Mesenteric fat pad (tissue), 1 donor: ENCODE data around the gene SV2C. TPM values are rescaled to one million over a fixed set of nuclear protein-coding genes. Genes with fewer than 3 reads are reported as not detected.
"Not testable (repeated sequence)": the region's sequence is repeated elsewhere in the genome, so short reads cannot be mapped to it uniquely, and the experiment has no call there.

Source experiments
- DNase-seq: peaks from one replicate; pipeline ENCODE4 v3.0.0-alpha.2; 2020; ENCODE audit warnings: low spot score
- total RNA-seq: library from RNA; stranded (reverse); fragmentation: NEBNext Ultra II Directional; extraction: Animal tissue kit (Norgen Biotek cat#: 25700); gene quantifications from one replicate; pipeline ENCODE4 v1.2.1, GENCODE V29; 2021
- donor health status: DM: yes; HTN: yes; CAD: no.

The SV2C gene
- total RNA-seq, 1 donor from 2014 or later, result not detected

DNA sequence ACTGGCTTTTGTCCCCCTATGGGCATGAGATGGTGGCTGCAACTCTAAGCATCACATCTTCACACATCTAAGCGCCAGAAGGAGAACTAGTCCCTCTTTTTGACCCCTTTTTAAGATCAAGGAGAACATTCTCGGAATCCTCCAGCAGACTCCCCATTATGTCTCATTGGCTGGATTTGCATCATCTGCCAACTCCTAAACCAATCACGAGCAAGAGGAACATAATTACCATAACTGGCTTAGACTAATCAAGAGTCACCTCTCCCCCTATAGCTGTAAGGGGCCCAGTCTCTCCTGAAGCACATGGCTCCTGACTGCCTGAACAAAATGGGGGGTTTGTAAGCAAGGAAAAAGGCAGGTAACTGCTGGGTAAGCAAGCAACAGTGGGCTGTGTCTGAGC lies 251.4 kb downstream of the SV2C start:
- no peak for DNase-seq

DNA sequence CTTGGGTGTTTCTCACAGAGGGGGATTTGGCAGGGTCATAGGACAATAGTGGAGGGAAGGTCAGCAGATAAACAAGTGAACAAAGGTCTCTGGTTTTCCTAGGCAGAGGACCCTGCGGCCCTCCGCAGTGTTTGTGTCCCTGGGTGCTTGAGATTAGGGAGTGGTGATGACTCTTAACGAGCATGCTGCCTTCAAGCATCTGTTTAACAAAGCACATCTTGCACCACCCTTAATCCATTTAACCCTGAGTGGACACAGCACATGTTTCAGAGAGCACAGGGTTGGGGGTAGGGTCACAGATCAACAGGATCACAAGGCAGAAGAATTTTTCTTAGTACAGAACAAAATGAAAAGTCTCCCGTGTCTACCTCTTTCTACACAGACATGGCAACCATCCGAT lies 252.3 kb downstream of the SV2C start:
- not testable (repeated sequence) for DNase-seq

DNA sequence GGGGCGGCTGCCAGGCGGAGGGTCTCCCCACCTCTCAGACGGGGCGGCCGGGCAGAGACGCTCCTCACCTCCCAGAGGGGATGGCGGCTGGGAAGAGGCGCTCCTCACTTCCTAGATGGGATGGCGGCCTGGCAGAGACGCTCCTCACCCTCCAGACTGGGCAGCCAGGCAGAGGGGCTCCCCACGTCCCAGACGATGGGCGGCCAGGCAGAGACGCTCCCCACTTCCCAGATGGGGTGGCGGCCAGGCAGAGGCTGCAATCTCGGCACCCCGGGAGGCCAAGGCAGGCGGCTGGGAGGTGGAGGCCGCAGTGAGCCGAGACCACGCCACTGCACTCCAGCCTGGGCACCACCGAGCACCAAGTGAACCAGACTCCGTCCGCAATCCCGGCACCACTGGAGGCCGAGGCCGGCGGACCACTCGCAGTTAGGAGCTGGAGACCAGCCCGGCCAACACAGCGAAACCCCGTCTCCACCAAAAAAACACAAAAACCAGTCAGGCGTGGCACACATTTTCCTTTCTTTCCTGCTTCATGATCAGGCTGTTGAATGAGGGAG lies 253.1 kb downstream of the SV2C start:
- not testable (repeated sequence) for DNase-seq

DNA sequence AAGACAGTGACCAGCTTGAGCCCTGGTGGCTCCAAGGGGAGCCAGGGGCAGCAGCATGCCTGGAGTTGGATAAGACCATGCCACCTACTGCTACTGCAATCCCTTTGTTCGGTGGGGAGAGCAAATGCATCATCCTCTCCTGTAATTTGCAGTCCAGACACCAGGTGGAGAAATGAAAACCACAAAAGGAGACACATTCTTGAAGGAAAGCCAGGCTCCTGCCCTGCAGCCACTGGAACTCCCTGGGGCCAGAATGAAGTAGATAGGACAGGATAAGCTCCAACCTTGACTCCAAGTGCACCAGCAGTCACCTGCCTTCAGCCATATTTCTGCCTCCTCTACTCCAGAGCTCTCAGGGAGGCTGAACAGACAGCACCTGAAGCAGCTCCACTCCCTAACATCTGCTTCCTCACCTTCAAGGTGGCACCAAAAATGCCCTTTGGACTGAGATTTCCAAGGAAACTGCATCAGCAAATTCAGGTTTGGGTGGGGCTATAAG lies 254.8 kb downstream of the SV2C start:
- DNase-seq, result no peak

DNA sequence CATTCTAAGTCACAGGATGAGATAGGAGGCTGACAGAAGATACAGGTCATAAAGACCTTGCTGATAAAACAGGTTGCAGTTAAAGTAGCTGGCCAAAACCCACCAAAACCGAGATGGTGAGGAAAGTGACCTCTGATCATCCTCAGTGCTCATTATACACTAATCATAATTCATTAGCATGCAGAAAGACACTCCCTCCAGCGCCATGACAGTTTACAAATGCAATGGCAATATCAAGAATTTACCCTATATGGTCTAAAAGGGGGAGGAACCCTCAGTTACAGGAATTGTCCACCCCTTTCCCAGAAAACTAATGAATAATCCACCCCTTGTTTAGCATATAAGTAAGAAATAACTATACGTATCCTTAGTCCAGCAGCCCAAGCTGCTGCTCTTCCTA lies 256.7 kb downstream of the SV2C start:
- DNase-seq, result no peak

DNA sequence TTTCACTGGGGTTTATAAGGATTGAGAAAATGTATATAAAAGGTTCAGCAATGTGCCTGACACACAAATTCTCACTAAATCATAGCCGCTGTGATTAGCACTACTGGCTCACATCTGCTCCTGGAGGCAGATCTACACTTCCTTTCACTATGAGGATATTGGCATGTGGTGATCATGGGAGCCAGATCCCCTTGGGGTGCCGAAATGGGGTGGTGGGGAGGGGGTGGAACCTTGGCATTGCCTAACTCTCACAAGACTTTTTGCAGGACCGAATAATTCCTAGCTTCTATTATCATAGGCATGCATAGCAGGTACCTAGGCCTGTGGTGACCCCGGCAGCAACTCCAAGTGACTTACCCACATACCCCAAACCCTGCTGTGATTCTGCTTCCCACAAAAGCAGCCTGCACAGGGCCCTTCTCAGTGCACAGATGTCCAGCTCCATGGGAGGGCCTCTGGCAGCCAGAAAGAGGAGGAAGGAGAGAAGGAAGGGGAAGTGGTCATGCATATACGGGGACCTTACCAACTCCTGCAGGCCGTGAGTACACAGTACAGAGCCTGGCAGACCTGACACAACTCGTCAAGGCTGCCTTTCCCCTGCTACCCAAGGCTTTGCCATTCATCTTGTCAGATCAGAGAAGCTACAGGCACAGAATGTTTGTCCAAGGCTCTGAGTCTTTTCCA lies 258.6 kb downstream of the SV2C start:
- DNase-seq, result no peak

DNA sequence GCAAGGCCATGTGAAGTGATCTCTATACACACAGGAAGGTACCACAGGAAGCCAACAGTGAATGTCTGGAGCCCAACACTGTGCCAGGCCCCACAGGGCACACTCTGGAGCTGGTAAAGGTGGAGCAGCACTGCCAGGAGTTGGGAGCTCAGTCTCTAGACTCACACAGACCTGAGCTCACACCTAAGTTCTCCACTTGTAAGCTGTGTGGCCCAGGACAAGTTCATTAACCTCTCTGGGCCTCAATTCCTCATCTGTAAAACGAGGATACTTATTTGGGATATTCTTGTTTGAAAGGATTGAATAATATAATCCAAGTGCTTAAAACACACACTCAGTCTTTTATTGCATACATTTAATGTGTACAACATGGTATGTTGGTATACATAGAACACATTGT lies 259.3 kb downstream of the SV2C start:
- no peak for DNase-seq

DNA sequence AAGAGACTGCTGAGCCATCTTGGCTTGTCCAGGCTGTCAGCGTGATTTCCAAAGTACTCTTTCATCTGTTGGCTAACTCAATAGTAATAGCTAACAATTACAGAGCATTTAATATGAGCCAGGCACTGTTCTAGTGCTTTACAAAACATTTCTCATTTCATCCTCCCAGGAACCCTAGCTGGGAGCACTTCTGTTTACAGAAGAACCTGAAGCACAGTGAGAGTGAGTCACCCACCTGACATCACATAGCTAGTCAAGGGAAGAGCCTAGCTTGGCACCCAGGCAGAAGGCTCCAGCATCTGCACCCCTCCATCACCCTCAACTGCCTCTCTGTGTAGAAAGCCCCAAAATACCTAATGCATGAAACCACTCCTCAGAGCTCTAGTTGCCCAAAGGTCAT lies 262.4 kb downstream of the SV2C start:
- DNase-seq, result no peak

DNA sequence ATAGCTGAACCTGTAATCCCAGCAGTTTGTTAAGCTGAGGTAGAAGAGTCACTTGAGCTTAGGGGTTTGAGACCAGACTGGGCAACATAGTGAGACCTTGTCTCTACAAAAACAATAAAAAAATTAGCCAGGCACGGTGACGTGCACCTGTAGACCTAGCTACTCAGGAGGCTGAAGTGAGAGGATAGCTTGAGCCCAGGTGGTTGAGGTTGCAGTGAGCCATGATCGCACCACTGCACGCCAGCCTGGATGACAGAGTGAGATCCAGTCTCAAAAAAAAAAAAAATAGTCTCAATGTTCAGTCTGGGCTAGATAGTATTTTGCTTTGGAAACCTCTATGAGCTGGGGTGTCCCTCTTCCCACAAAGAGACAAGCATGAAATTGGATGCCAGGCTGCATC lies 268.0 kb downstream of the SV2C start:
- no peak for DNase-seq

DNA sequence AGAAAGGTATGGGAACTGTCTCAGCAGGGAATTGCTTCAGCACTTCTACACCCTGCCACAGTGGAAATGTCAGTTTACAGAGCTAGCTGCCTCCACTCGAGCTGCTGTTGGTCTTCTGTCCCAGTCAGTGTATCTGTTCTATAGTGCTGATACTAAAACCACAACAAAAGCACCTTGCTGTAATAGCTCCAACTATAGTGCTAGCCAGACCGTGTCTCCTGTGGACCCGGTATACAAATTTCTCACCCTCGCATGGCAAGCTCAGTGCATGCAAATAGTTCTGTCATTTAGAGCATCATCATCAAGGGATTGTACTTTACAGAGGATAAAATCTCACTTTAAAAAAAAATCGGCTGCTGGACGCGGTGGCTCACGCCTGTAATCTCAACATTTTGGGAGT lies 268.4 kb downstream of the SV2C start:
- no peak for DNase-seq

DNA sequence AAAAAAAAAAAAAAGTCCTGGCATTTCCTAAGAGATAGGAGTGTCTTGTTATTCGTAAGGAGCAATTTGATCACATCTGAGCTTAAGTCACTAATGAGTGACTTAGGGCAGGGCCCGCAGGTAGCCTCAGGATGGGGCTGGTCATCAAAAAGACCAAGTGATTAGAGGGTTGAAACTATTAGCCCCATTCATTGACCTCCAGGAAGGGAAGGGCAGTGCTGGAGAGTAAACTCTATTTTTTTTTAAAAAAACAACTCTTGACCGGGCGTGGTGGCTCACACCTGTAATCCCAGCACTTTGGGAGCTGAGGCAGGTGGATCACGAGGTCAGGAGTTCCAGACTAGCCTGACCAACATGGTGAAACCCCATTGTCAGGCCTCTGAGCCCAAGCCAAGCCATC lies 273.7 kb downstream of the SV2C start:
- no peak for DNase-seq

DNA sequence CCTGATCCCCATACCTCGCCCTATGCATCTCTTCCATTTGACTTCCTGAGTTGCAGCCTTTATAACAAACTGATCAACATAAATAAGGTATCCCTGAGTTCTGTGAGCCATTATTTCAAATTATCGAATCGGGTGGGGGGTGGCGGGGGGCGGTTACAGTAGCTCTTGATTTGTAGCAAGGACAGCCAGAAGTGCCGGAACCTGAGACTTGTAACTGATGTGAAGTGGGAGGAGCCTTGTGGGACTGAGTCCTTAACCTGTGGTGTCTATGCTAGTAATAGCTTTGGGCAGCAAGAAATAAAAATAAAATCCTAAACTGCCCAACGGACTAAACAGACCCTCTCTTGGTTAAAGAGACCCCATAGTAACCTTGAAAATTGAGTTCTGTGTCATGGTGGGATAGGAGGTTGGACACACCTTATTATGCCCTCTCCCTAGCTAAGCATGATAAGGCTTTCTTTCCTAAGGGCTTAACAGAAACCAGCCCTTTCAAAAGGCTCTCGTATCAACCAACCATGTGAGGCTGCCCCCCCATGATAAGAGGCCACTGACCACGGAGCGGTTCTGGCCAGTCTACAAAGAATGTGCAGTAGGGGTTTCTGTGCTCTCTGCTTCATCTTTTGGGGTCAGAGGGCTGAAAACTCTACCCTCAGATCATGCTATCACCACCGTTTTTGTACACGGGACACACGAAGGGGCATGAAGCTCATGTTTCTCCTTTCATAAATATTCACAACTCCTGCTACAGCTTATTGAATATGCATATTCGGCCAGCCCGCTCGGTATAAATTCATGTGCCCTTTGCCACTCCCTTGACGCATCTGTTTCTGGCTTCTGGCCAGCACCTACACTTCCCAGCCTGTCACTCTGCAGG lies 280.4 kb downstream of the SV2C start:
- DNase-seq, result no peak

DNA sequence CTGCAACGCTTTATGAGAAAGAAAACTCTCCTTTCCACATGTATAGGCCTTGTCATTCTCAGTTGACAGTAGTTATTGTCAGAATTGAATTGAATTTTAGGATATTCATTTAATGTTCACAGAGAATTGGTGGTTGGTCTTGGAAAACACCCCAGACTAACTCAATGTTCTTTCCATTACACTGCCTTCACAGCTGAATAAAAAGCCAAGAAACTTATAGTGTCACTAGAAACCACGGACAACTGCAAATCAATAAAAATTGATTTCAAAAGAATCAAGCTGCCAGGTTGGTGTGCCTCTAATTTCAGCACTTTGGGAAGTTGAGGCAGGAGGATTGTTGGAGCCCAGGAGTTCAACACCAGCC lies 281.0 kb downstream of the SV2C start:
- DNase-seq, result no peak

DNA sequence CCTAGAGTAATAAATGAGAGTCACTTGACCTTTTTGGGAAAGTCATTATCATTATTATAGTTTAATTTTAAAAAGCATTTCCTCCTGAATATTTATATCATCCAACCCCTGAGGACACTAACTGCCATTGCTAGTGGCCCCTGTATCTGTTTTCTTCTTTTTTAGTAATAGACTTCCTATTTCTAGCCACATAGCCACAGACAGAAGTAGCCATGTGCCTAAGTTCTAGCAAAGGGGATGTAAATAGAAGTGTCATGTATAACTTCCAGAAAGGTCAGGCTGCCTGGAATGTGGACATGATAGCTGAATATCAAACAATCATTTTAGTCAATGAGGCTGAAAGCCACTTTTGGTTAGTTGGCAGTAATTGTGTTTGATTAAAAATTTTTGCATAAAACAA lies 282.4 kb downstream of the SV2C start:
- no peak for DNase-seq

DNA sequence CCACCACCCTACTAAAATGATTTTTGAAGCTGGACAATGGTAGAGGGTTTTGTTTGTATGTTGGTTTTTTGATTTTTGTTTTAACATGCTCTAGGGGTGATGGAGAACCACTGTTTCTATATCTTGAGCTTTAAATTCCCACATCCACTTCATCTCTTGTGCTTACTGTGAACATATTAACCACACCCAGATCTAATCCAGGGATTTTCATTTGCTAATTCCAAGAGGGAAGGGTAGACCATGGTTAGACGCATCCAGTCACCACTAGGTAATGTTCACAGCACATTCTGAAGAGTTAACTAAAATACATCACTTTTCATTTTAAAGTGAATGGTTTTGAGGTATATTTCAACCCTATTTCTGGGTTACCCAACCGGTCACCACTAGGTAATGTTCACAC lies 283.4 kb downstream of the SV2C start:
- no peak for DNase-seq

DNA sequence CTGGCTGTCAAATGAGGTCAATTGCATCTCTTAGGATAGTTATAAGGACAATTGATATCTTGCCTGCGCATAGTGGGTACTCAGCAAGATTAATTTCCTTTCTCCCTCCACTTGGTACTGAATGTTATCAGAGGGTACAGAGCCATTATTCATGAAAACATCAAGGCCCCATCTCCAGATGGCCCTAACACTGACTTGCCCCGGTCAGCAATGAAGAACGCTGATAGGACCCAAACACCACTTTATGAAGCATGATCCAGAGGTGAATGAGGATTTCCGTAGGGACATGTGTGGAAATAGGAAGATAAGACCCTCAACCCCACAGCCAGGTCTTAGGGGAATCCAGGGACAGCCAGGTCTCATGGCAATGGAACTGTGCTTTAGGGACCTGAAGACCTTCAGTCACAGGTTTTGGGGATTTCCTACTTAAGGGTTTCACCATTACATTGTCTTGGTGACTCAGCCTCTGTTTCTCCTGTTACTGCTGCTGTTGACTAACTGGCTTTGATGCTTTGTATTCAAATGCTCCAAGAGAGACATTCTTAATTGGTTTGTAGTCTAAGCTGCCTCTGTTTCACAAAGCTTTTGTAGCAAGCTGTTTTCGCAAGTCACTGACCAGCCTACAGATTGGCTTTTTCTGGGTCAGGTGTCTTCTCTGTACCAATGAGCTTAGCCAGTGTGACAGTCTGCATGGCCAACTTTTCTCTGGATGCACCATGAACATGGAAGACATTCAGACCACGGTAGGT lies 284.6 kb downstream of the SV2C start:
- no peak for DNase-seq

DNA sequence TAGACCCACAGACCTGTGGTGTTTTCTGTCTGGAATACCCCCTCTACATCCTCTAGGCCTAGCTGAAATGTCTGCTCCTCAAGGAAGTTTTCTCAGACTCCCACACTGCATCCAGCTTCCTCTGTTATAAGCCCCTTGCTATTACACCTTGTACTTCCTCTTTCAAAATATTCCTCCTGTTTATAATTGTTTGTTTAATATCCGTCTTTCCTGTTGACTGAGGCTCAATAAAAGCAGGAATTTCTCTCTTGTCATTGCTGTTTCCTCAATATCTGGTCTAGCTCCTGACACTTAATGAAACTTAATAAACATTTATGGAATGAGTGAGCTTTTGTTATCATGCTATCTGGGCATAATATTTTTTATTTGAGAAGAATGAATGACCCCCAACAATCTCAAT lies 285.8 kb downstream of the SV2C start:
- no peak for DNase-seq

DNA sequence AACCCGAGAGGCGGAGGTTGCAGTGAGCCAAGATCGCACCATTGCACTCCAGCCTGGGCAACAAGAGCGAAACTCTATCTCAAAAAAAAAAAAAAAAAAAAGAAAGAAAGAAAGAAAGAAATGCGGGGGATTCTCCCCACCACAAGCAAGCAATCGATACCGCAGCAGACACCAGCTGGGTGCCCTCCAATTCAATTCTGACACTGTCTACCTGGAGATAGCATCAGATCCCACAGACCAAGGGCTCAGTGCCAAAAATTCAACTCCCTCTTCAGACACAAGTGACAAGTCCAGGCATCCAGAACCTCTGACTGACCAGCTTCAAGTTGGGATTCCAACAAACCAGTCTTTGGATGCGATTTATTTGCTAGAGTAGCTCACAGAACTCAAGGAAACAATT lies 286.5 kb downstream of the SV2C start:
- not testable (repeated sequence) for DNase-seq

DNA sequence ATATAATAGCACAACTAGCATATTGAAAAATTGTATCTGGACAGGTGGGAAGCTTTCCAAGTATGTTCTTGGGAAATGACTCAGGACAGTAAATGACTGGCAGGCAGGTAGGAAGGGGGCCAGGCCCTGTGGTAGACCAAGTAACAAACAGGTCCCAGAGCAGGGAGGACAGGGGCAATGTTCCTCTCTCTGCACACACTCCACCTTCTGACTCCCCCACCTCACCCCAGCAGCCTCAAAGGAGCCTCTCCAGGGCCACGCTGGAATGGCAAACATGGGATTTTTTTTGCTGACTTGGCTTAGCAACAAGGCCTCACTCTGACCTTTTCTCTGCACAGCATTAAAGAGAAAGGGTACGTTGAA lies 288.8 kb downstream of the SV2C start:
- DNase-seq, result no peak

DNA sequence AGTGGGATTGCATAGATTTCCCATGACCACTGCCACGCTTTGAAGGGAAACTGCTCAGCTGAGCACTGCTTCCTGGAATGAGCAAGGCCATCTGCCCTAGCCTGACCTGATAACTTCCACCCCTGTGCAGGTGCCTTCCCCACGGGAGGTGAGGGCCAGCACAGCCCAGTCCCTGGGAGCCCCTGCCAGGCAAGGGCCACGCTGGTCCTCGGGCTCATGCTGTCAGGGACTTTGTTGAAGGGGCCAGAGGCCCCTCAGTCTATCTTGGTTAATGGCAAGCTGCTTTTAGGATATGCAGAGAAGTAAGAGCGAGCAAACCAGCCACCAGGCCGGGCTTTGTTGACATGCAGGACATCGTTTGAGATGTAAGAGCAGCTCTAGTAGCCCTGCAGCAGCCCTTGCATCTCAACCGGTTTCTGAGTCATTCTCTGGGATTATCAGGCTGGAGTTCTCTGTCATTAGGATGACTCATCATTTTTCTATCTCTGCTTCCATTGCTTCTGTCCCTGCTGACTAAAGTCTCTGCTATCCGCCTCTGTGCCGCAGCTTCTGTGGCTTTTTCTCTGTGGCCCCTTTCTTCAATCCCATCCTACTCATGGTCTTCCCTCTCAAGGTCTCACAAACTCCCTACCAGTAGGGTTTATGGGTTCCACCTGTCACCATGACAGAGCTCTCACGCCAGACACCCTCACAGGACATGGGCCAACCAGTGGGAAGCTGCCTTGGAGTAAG lies 289.3 kb downstream of the SV2C start:
- DNase-seq, result no peak
